Endothelial cell of umbilical vein (primary cell): ENCODE results near the gene NKTR. TPM values are rescaled to one million over a fixed set of nuclear protein-coding genes. Genes with fewer than 3 reads are reported as not detected.

Experiments
- BruUV-seq: library from RNA; stranded (reverse); fragments of 400-500 nt; replicated peaks from 2 replicates; lab custom pipeline; 2021; lab: Mats Ljungman, UMichigan
- CTCF ChIA-PET: fragments of 300-600, 350-600 bp; sonication (Branson Sonifier 250); formaldehyde crosslinking; loops from one replicate; lab custom pipeline; 2021; ENCODE audit warnings: antibody characterized with exemption, inconsistent platforms; lab: Charles Lee
- POLR2A ChIA-PET: fragments of 300-600, 350-600 bp; sonication (Branson Sonifier 250); formaldehyde crosslinking; loops from one replicate; lab custom pipeline; 2021; ENCODE audit warnings: antibody characterized with exemption, inconsistent platforms; lab: Charles Lee
- DNase-seq: peaks from one replicate; pipeline ENCODE4 v3.0.0-alpha.2; 2011; ENCODE audit warnings: low read depth, low spot score
- FAIRE-seq: peaks from 2 replicates; lab custom pipeline; 2011; peaks lifted over from hg19 to GRCh38; lab: Jason Lieb, UNC
- H2AFZ ChIP-seq: 2 replicates; pipeline ENCODE4 v1.6.0; 2012; ENCODE audit warnings: low read depth, low read length, control low read depth, inconsistent platforms
- H3K27ac ChIP-seq: 2 replicates; pipeline ENCODE4 v1.5.1; 2011; ENCODE audit warnings: low read depth, mild to moderate bottlenecking, control low read depth, low read length, moderate library complexity; ENCODE audit not compliant: insufficient read depth
- H3K27me3 ChIP-seq, 2 experiments: 2 replicates each; pipeline versions ENCODE4 v1.6.0 to v1.6.1; 2011; ENCODE audit warnings: low read length in 2 of 2, mixed read lengths in 1 of 2; ENCODE audit not compliant: control insufficient read depth in 2 of 2, insufficient read depth in 2 of 2
- H3K36me3 ChIP-seq, 2 experiments: 2 replicates in 1 of 2; 3 replicates in 1 of 2; pipeline ENCODE4 v1.5.1; 2011; ENCODE audit warnings: low read length in 2 of 2, mild to moderate bottlenecking in 1 of 2, moderate library complexity in 1 of 2; ENCODE audit not compliant: control insufficient read depth in 2 of 2, insufficient read depth in 2 of 2; ENCODE audit errors: extremely low read depth in 1 of 2
- H3K4me1 ChIP-seq: 3 replicates; pipeline ENCODE4 v1.5.1; 2011; ENCODE audit warnings: mild to moderate bottlenecking, low read length; ENCODE audit not compliant: control insufficient read depth, insufficient read depth; ENCODE audit errors: extremely low read depth
- H3K4me2 ChIP-seq: 2 replicates; pipeline ENCODE4 v1.6.1; 2011; ENCODE audit warnings: low read length, control low read depth, mixed read lengths; ENCODE audit not compliant: insufficient read depth
- H3K4me3 ChIP-seq, 3 experiments: fragments of 200-600 bp in 1 of 3; sonication (generic), shearing (Covaris generic) in 1 of 3; replicated peaks in 1 of 3; 2 replicates each; pipeline ENCODE4 v1.5.1; 2011 to 2016; ENCODE audit warnings: control low read depth in 3 of 3, low read length in 3 of 3, mild to moderate bottlenecking in 2 of 3, inconsistent platforms in 1 of 3, low read depth in 1 of 3, moderate library complexity in 1 of 3; ENCODE audit not compliant: insufficient read depth in 1 of 3
- H3K79me2 ChIP-seq: 2 replicates; pipeline ENCODE4 v1.6.0; 2012; ENCODE audit warnings: low read length, inconsistent platforms; ENCODE audit not compliant: control insufficient read depth, insufficient read depth
- H3K9ac ChIP-seq: replicated peaks from 2 replicates; pipeline ENCODE3; 2011; ENCODE audit warnings: low read length, control low read depth; ENCODE audit not compliant: insufficient read depth; ENCODE audit errors: extremely low read depth
- H3K9me1 ChIP-seq: replicated peaks from 3 replicates; pipeline ENCODE4 v1.6.0; 2011; ENCODE audit warnings: mild to moderate bottlenecking, low read length; ENCODE audit not compliant: control insufficient read depth, insufficient read depth; ENCODE audit errors: extremely low read depth
- H3K9me3 ChIP-seq: replicated peaks from 2 replicates; pipeline ENCODE4 v1.5.1; 2012; ENCODE audit warnings: low read length, inconsistent platforms; ENCODE audit not compliant: control insufficient read depth, insufficient read depth
- H4K20me1 ChIP-seq: replicated peaks from 2 replicates; pipeline ENCODE3; 2011; ENCODE audit warnings: mild to moderate bottlenecking, low read length; ENCODE audit not compliant: control insufficient read depth, insufficient read depth; ENCODE audit errors: extremely low read depth
- CTCF ChIP-seq, 2 donors: IDR thresholded peaks; 1 replicate in 1 of 2; 2 replicates in 1 of 2; pipeline ENCODE4 v1.5.1; 2011; ENCODE audit warnings: low read length in 2 of 2, mild to moderate bottlenecking in 2 of 2, moderate library complexity in 2 of 2, control low read depth in 1 of 2, inconsistent platforms in 1 of 2, low read depth in 1 of 2; ENCODE audit not compliant: insufficient read depth in 1 of 2; ENCODE audit errors: extremely low read depth in 1 of 2
- EZH2 ChIP-seq: IDR thresholded peaks from 2 replicates; pipeline ENCODE4 v1.6.1; 2012; ENCODE audit warnings: borderline replicate concordance, low read depth, mild to moderate bottlenecking, moderate library complexity, low read length, inconsistent platforms; ENCODE audit not compliant: severe bottlenecking
- FOS ChIP-seq: IDR thresholded peaks from 2 replicates; pipeline ENCODE4 v1.6.1; 2011; ENCODE audit warnings: mild to moderate bottlenecking, low read length, moderate library complexity, borderline replicate concordance; ENCODE audit not compliant: insufficient read depth
- GATA2 ChIP-seq: IDR thresholded peaks from 2 replicates; pipeline ENCODE4 v1.7.0; 2011; ENCODE audit warnings: low read depth, mild to moderate bottlenecking, moderate library complexity, mixed read lengths, low read length; ENCODE audit not compliant: insufficient read length, insufficient read depth
- JUN ChIP-seq: IDR thresholded peaks from 2 replicates; pipeline ENCODE4 v1.6.1; 2011; ENCODE audit warnings: borderline replicate concordance, low read depth; ENCODE audit not compliant: insufficient read length, insufficient read depth
- MAX ChIP-seq: IDR thresholded peaks from 2 replicates; pipeline ENCODE4 v1.6.1; 2011; ENCODE audit not compliant: insufficient read depth, insufficient read length
- MYC ChIP-seq: IDR thresholded peaks from one replicate; pipeline ENCODE4 v1.6.1; 2011; ENCODE audit warnings: mild to moderate bottlenecking, low read depth, low read length
- POLR2A ChIP-seq: IDR thresholded peaks from 2 replicates; pipeline ENCODE4 v1.6.1; 2012; ENCODE audit warnings: low read depth, mild to moderate bottlenecking, control low read depth, low read length
- POLR2AphosphoS5 ChIP-seq: IDR thresholded peaks from 2 replicates; pipeline ENCODE4 v1.6.1; 2012; ENCODE audit warnings: low read depth, mild to moderate bottlenecking, control low read depth, low read length, moderate library complexity; ENCODE audit not compliant: insufficient read depth
- dilution Hi-C: fragments of 300-500 bp; cut with MboI; formaldehyde crosslinking; loops from one replicate; pipeline ENCODE4 v1.15.0; 2019; ENCODE audit warnings: low sequenced_read_pairs; ENCODE audit not compliant: extremely low pct_ligation_motif_present
- intact Hi-C: fragments of 100-400 bp; cut with micrococcal nuclease; formaldehyde crosslinking; loops from one replicate; pipeline ENCODE4 v1.10.0; 2022
- polyA plus RNA-seq, 4 experiments: library from polyadenylated mRNA; depleted of rRNA in 3 of 4; stranded (reverse) in 3 of 4; unstranded in 1 of 4; fragments of >200 nt; gene quantifications; 2 replicates each; pipeline versions ENCODE4 v1.2.1 to v1.2.3, GENCODE V29; 2011 to 2012; ENCODE audit warnings: missing spikeins in 1 of 4
- total RNA-seq: library from RNA; stranded (reverse); gene quantifications from 2 replicates; pipeline ENCODE4 v1.2.3, GENCODE V29; 2021

NKTR gene
- total and polyA plus RNA-seq, 2 donors (not counting 3 experiments of a cell fraction or from before 2014, with no cell fraction given) = 27.4 to 99.0 TPM

- peak overlapping the region; percentile 70 for H3K4me2 ChIP-seq
- TF ChIP-seq MAX = no peak
- TF ChIP-seq POLR2A = no peak
- no peak for TF ChIP-seq CTCF (IDR thresholded peaks at IDR 0.05; ENCODE audit: extremely low read depth in 1 of 2, insufficient read depth in 1 of 2, low read depth in 1 of 2, low read length in 2 of 2)
- TF ChIP-seq GATA2 = no peak
- no peak for TF ChIP-seq JUN
- no peak for TF ChIP-seq POLR2AphosphoS5
- no peak for TF ChIP-seq EZH2
- TF ChIP-seq FOS = no peak
- TF ChIP-seq MYC = no peak
- H3K9me3 ChIP-seq = no peaks in the 10 kb centered on the region
- ChIA-PET CTCF (interaction anchor here (0.9 to 1.8 kb wide), 7 partner anchors 10 to 53 kb away, joined by 3 to 8 read pairs (median 4); partner anchors contain the start of genes NKTR and SS18L2), POLR2A (no interaction called here)
- no peaks in the 10 kb centered on the region for H4K20me1 ChIP-seq
- H3K9ac ChIP-seq = peak overlapping the region; percentile 86
- H3K36me3 ChIP-seq = no peaks in the 10 kb centered on the region
- H3K27me3 ChIP-seq = no peaks in the 10 kb centered on the region
- peaks cover 18% of the 10 kb centered on the region for H3K4me1 ChIP-seq
- no TSS peak for BruUV-seq
- dilution Hi-C loops (no loop called here), intact Hi-C loops (loop anchor here (1.0 kb wide), 1 partner anchor 9 kb away; no protein-coding TSS in a partner anchor)
- peak overlapping the region; percentile 70 for H3K27ac ChIP-seq
- peaks cover 44% of the 10 kb centered on the region for H3K79me2 ChIP-seq
- H3K9me1 ChIP-seq = no peaks in the 10 kb centered on the region
- peak overlapping the region; percentile 96 for H2AFZ ChIP-seq
- DNase-seq = no peak
- FAIRE-seq = no peak
- peak overlapping the region; percentile 80 to 82 (median 81) for H3K4me3 ChIP-seq
These were observed 19.1 kb upstream of the NKTR start for GRCh38 chr3:42581400-42581708.
